GM23248 (cell line): ENCODE results near the gene PRKCE.

Source experiments
- EZH2 ChIP-seq: fragments of 200-600 bp; sonication (generic); IDR thresholded peaks from 2 replicates; pipeline ENCODE4 v1.6.1; 2018; ENCODE audit warnings: antibody characterized with exemption, mild to moderate bottlenecking; ENCODE audit not compliant: insufficient read depth, poor library complexity, severe bottlenecking
- EZH2phosphoT487 ChIP-seq: fragments of 200-600 bp; sonication (generic); IDR thresholded peaks from 2 replicates; pipeline ENCODE4 v1.6.1; 2018; ENCODE audit warnings: antibody characterized with exemption, moderate library complexity, mild to moderate bottlenecking, low read depth; ENCODE audit not compliant: insufficient read depth

DNA sequence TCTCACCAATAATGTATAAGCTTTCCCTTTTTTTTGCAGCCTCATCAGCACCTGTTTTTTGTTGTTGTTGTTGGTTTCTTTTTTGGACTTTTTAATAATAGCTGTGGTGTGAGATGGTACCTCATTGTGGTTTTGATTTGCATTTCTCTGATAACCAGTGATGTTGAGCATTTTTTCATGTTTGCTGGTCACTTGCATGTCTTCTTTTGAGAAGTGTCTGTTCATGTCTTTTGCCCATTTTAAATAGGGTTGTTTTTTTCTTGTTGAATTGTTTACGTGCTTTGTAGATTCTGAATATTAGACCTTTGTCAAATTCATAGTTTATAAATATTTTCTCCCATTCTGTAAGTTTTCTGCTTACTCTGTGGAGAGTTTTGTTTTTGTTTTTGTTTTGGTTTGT, 557.3 kb downstream of the PRKCE start:
- no peak for TF ChIP-seq EZH2phosphoT487
- TF ChIP-seq EZH2: no peak
